GM21717 (cell line): Measurements from ENCODE around the gene SUMO1.

Source experiments
- ATAC-seq: cut with Tn5 transposase; IDR thresholded peaks from one replicate; pipeline ENCODE4 v1.9.1; 2021; ENCODE audit warnings: mild to moderate bottlenecking, moderate library complexity; ENCODE audit not compliant: unreplicated experiment

SUMO1 gene

DNA sequence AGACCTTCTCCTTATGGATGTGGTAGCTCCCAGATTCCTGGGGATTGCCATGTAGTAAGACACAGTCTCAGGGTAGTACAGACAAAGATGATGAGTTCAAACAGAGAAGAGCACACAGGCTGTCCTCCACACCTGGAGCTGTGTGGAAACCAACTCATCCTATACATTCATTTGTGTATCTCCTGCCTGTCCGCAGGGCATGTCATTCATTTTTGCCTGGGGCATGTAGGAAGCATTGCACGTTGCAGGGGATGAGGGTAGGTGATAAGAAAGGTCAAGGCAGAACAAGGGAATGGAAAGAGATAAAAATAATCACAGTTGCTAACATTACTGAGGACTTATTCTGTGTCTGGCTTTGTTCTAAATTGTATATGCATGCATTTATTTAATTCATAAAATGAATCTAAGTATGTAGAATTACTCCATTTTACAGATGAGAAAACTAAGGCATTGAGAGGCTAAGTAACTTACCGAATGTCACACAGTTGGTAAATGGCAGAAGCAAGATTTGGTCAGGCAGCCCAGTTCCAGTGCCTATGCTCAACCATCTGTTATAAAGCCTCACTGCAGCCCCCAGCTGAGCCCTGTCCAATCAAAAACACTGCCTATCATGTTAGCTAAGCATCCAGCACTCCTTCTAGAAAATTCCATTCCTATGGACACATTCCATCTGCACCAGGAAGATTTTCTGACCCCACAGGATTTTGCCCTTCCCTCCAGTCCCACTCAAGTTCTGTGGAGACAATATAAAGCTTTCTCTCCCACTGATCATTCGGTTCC lies 81.0 kb downstream of the SUMO1 start:
- no peak for ATAC-seq
